ENCODE results near the gene DNHD1. TPM values are rescaled to one million over a fixed set of nuclear protein-coding genes. Genes with fewer than 3 reads are reported as not detected.

The DNHD1 gene
- total RNA-seq, 1 donor from 2014 or later: 17.3 TPM

- Mint-ChIP-seq H3K4me1 (peaks cover 3% of the 10 kb centered on the region), H3K27ac (no peak overlapping the region), H3K9me3 (no peaks in the 10 kb centered on the region), H3K36me3 (peaks cover 13% of the 10 kb centered on the region), H3K27me3 (ENCODE audit: low read depth) (no peaks in the 10 kb centered on the region), H3K4me3 (no peak overlapping the region)
- DNase-seq (ENCODE audit: low spot score in 2 of 2, unreplicated experiment in 2 of 2): no peak
- no peak for TF ChIP-seq CTCF (IDR thresholded peaks at IDR 0.05; ENCODE audit: unreplicated experiment)
These were observed 8.7 kb upstream of the DNHD1 start for GRCh38 chr11:6488342-6488741.

GRCh38 chr11:6488821-6489220 lies 8.3 kb upstream of the DNHD1 start:
- Mint-ChIP-seq H3K4me1 (no peaks in the 10 kb centered on the region), H3K4me3 (no peak overlapping the region), H3K36me3 (peaks cover 10% of the 10 kb centered on the region), H3K27ac (no peak overlapping the region), H3K27me3 (ENCODE audit: low read depth) (no peaks in the 10 kb centered on the region), H3K9me3 (no peaks in the 10 kb centered on the region)
- DNase-seq (ENCODE audit: low spot score in 2 of 2, unreplicated experiment in 2 of 2): no peak
- TF ChIP-seq CTCF (IDR thresholded peaks at IDR 0.05; ENCODE audit: unreplicated experiment): no peak

- Mint-ChIP-seq H3K27me3 (ENCODE audit: low read depth) (no peaks in the 10 kb centered on the region), H3K27ac (no peak overlapping the region), H3K9me3 (no peaks in the 10 kb centered on the region)
These were observed 7.8 kb upstream of the DNHD1 start for GRCh38 chr11:6489306-6489705.

GRCh38 chr11:6498121-6498520 lies 1.0 kb downstream of the DNHD1 start:
- TF ChIP-seq CTCF (IDR thresholded peaks at IDR 0.05; ENCODE audit: unreplicated experiment): no peak
- H3K27me3 Mint-ChIP-seq (ENCODE audit: low read depth): no peaks in the 10 kb centered on the region
- no peak overlapping the region for H3K4me3 Mint-ChIP-seq
- no peak overlapping the region for H3K27ac Mint-ChIP-seq
- DNase-seq (ENCODE audit: low spot score in 2 of 2, unreplicated experiment in 2 of 2): no peak
- no peaks in the 10 kb centered on the region for H3K9me3 Mint-ChIP-seq
- H3K36me3 Mint-ChIP-seq: no peaks in the 10 kb centered on the region
- H3K4me1 Mint-ChIP-seq: no peaks in the 10 kb centered on the region

More at GRCh38 chr11:6489306-6489705, 7.8 kb upstream of the DNHD1 start:
- Mint-ChIP-seq H3K4me3 (no peak overlapping the region), H3K4me1 (no peaks in the 10 kb centered on the region), H3K36me3 (peaks cover 10% of the 10 kb centered on the region)
- DNase-seq (ENCODE audit: low spot score in 2 of 2, unreplicated experiment in 2 of 2): no peak
- TF ChIP-seq CTCF (IDR thresholded peaks at IDR 0.05; ENCODE audit: unreplicated experiment): no peak

GRCh38 chr11:6498544-6498943 lies 1.5 kb downstream of the DNHD1 start:
- no peak overlapping the region for H3K4me3 Mint-ChIP-seq
- TF ChIP-seq CTCF (IDR thresholded peaks at IDR 0.05; ENCODE audit: unreplicated experiment): no peak
- no peaks in the 10 kb centered on the region for H3K36me3 Mint-ChIP-seq
- no peak for DNase-seq (ENCODE audit: low spot score in 2 of 2, unreplicated experiment in 2 of 2)
- no peaks in the 10 kb centered on the region for H3K9me3 Mint-ChIP-seq
- H3K4me1 Mint-ChIP-seq: no peaks in the 10 kb centered on the region
- H3K27me3 Mint-ChIP-seq (ENCODE audit: low read depth): no peaks in the 10 kb centered on the region
- H3K27ac Mint-ChIP-seq: no peak overlapping the region

GRCh38 chr11:6502382-6502781 lies 5.3 kb downstream of the DNHD1 start:
- DNase-seq (ENCODE audit: low spot score in 2 of 2, unreplicated experiment in 2 of 2): no peak
- H3K36me3 Mint-ChIP-seq: no peaks in the 10 kb centered on the region

More at GRCh38 chr11:6502382-6502781, 5.3 kb downstream of the DNHD1 start:
- Mint-ChIP-seq H3K4me1 (no peaks in the 10 kb centered on the region), H3K9me3 (no peaks in the 10 kb centered on the region), H3K27me3 (ENCODE audit: low read depth) (no peaks in the 10 kb centered on the region), H3K4me3 (no peak overlapping the region), H3K27ac (no peak overlapping the region)
- TF ChIP-seq CTCF (IDR thresholded peaks at IDR 0.05; ENCODE audit: unreplicated experiment): no peak
